PC-9 (cell line): Measurements from ENCODE around the gene STUM. TPM values are rescaled to one million over a fixed set of nuclear protein-coding genes. Genes with fewer than 3 reads are reported as not detected.

ENCODE experiments used
- BruUV-seq: library from RNA; stranded (reverse); fragments of 400-500 nt; replicated peaks from 2 replicates; lab custom pipeline; 2021; lab: Mats Ljungman, UMichigan
- CTCF ChIA-PET: fragments of 300-600 bp; sonication (Branson Sonifier 250); formaldehyde crosslinking; loops from one replicate; lab custom pipeline; 2022; ENCODE audit warnings: antibody characterized with exemption; lab: Charles Lee
- POLR2A ChIA-PET: fragments of 300-600 bp; sonication (Branson Sonifier 250); formaldehyde crosslinking; loops from one replicate; lab custom pipeline; 2022; ENCODE audit warnings: antibody characterized with exemption; ENCODE audit not compliant: unreplicated experiment; lab: Charles Lee
- DNase-seq, 2 experiments: peaks; one replicate each; pipeline versions ENCODE4 v3.0.0 to v3.0.0-alpha.2; 2015 to 2022; ENCODE audit warnings: mixed read lengths in 1 of 2
- H2AFZ ChIP-seq: fragments of 200-600 bp; sonication (generic); 2 replicates; pipeline ENCODE4 v1.8.1; 2017; ENCODE audit warnings: antibody characterized with exemption
- H3F3A ChIP-seq: fragments of 200-600 bp; sonication (generic); 2 replicates; pipeline ENCODE4 v1.8.1; 2017; ENCODE audit warnings: antibody characterized with exemption, mild to moderate bottlenecking, low read depth; ENCODE audit not compliant: insufficient read depth
- H3K27ac ChIP-seq: fragments of 200-600 bp; sonication (generic); 2 replicates; pipeline ENCODE4 v1.6.1; 2016; ENCODE audit warnings: mixed run types
- H3K27me3 ChIP-seq: fragments of 200-600 bp; sonication (generic); 2 replicates; pipeline ENCODE4 v1.6.1; 2016; ENCODE audit warnings: low read depth, mixed run types; ENCODE audit not compliant: insufficient read depth
- H3K36me3 ChIP-seq: fragments of 200-600 bp; sonication (generic); 2 replicates; pipeline ENCODE4 v1.6.1; 2016; ENCODE audit warnings: low read depth, mixed run types
- H3K4me1 ChIP-seq: fragments of 200-600 bp; sonication (generic); replicated peaks from 2 replicates; pipeline ENCODE4 v1.6.1; 2016; ENCODE audit warnings: mixed run types; ENCODE audit not compliant: insufficient read depth
- H3K4me2 ChIP-seq: fragments of 200-600 bp; sonication (generic); 2 replicates; pipeline ENCODE4 v1.6.1; 2017; ENCODE audit warnings: mixed run types
- H3K4me3 ChIP-seq: fragments of 200-600 bp; sonication (generic); 2 replicates; pipeline ENCODE4 v1.6.1; 2016; ENCODE audit warnings: mixed run types
- H3K79me2 ChIP-seq: fragments of 200-600 bp; sonication (generic); 2 replicates; pipeline ENCODE4 v1.6.1; 2017; ENCODE audit warnings: low read depth, mixed run types
- H3K9me2 ChIP-seq: fragments of 200-600 bp; sonication (generic); 2 replicates; pipeline ENCODE4 v1.8.1; 2017; ENCODE audit warnings: mild to moderate bottlenecking; ENCODE audit not compliant: insufficient read depth
- H3K9me3 ChIP-seq: fragments of 200-600 bp; sonication (generic); 2 replicates; pipeline ENCODE4 v1.8.1; 2016; ENCODE audit warnings: low read depth; ENCODE audit not compliant: insufficient read depth
- H4K20me1 ChIP-seq: fragments of 200-600 bp; sonication (generic); 2 replicates; pipeline ENCODE4 v1.8.1; 2017; ENCODE audit not compliant: insufficient read depth
- CTCF ChIP-seq: fragments of 200-600 bp; sonication (generic); conservative IDR thresholded peaks from 2 replicates; pipeline ENCODE4 v1.6.1; 2017; ENCODE audit warnings: mixed run types, antibody characterized with exemption, mild to moderate bottlenecking, moderate library complexity
- EZH2 ChIP-seq: fragments of 200-600 bp; sonication (generic); IDR thresholded peaks from 2 replicates; pipeline ENCODE4 v1.8.0; 2017; ENCODE audit warnings: antibody characterized with exemption, low read depth
- intact Hi-C: fragments of 100-400 bp; cut with micrococcal nuclease; formaldehyde crosslinking; loops from one replicate; pipeline ENCODE4 v1.10.0; 2022; ENCODE audit not compliant: unreplicated experiment
- total RNA-seq: library from RNA; stranded (reverse); gene quantifications from 2 replicates; pipeline ENCODE4 v1.2.3, GENCODE V29; 2021

Gene STUM
- total RNA-seq, 1 experiment from 2014 or later: not detected

- ChIA-PET CTCF (no interaction called here), POLR2A (no interaction called here)
- DNase-seq: no peak
- intact Hi-C loops: no loop called here
- TF ChIP-seq EZH2 (no peak), CTCF (no peak)
- Histone ChIP-seq H4K20me1 (no peaks in the 10 kb centered on the region), H3K9me3 (no peaks in the 10 kb centered on the region), H3K9me2 (no peaks in the 10 kb centered on the region), H3K36me3 (no peaks in the 10 kb centered on the region), H2AFZ (no peak overlapping the region), H3K27me3 (peaks cover 72% of the 10 kb centered on the region), H3F3A (no peaks in the 10 kb centered on the region), H3K4me2 (no peak overlapping the region), H3K27ac (no peak overlapping the region), H3K4me1 (no peaks in the 10 kb centered on the region), H3K79me2 (no peaks in the 10 kb centered on the region), H3K4me3 (no peak overlapping the region)
- BruUV-seq: no TSS peak
Measured at GRCh38 chr1:226534645-226535044, 13.9 kb upstream of the STUM start.

GRCh38 chr1:226535666-226536065 is 12.9 kb upstream of the STUM start:
- DNase-seq: no peak
- CTCF ChIA-PET: no interaction called here
- Histone ChIP-seq H3K79me2 (no peaks in the 10 kb centered on the region), H3K9me2 (no peaks in the 10 kb centered on the region), H3K27ac (no peak overlapping the region), H3K4me3 (no peak overlapping the region), H2AFZ (no peak overlapping the region), H3F3A (no peaks in the 10 kb centered on the region), H3K4me2 (no peak overlapping the region), H3K27me3 (peaks cover 67% of the 10 kb centered on the region), H3K9me3 (no peaks in the 10 kb centered on the region), H3K36me3 (no peaks in the 10 kb centered on the region), H3K4me1 (no peaks in the 10 kb centered on the region), H4K20me1 (no peaks in the 10 kb centered on the region)
- no TSS peak for BruUV-seq
- TF ChIP-seq CTCF (no peak), EZH2 (no peak)
- intact Hi-C loops: no loop called here
- POLR2A ChIA-PET: no interaction called here

- DNase-seq: no peak
- TF ChIP-seq EZH2: no peak
- no peak for TF ChIP-seq CTCF
- no peak overlapping the region for H3K4me3 ChIP-seq
- no peaks in the 10 kb centered on the region for H3K9me2 ChIP-seq
- H4K20me1 ChIP-seq: no peaks in the 10 kb centered on the region
- CTCF ChIA-PET: interaction anchor here (0.6 kb wide), 1 partner anchor 270 kb away, joined by 3 read pairs; no protein-coding TSS in a partner anchor
- H2AFZ ChIP-seq: no peak overlapping the region
- no peaks in the 10 kb centered on the region for H3K79me2 ChIP-seq
- no peaks in the 10 kb centered on the region for H3F3A ChIP-seq
- H3K36me3 ChIP-seq: no peaks in the 10 kb centered on the region
- intact Hi-C loops: no loop called here
- H3K4me2 ChIP-seq: no peak overlapping the region
- H3K9me3 ChIP-seq: no peaks in the 10 kb centered on the region
- peaks cover 37% of the 10 kb centered on the region for H3K27me3 ChIP-seq
- POLR2A ChIA-PET: no interaction called here
- no TSS peak for BruUV-seq
- no peak overlapping the region for H3K27ac ChIP-seq
- no peaks in the 10 kb centered on the region for H3K4me1 ChIP-seq
Measured at GRCh38 chr1:226541231-226541630, 7.3 kb upstream of the STUM start.
